Measurements from ENCODE around the gene FGD4.

DNA sequence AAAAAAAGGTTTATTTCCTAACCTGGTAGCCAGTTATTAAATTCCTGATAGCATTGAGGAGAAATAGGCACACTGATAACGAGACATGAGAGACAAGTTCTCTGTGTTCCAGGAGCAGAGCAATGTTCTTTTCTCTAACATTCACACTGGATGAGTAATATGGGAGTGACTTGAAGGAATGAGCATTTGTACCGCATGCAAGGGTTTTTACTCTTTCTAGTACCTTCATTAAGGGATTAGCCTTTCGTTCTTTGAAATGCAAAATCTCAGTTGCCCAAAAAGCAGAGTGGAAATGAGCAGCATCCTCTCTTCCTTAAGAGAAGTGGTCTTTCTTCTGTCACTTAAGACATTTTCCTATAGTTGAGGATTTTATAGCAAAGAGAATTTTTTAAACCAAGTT lies 54.7 kb downstream of the FGD4 start:
- TF ChIP-seq, protein P1, sequence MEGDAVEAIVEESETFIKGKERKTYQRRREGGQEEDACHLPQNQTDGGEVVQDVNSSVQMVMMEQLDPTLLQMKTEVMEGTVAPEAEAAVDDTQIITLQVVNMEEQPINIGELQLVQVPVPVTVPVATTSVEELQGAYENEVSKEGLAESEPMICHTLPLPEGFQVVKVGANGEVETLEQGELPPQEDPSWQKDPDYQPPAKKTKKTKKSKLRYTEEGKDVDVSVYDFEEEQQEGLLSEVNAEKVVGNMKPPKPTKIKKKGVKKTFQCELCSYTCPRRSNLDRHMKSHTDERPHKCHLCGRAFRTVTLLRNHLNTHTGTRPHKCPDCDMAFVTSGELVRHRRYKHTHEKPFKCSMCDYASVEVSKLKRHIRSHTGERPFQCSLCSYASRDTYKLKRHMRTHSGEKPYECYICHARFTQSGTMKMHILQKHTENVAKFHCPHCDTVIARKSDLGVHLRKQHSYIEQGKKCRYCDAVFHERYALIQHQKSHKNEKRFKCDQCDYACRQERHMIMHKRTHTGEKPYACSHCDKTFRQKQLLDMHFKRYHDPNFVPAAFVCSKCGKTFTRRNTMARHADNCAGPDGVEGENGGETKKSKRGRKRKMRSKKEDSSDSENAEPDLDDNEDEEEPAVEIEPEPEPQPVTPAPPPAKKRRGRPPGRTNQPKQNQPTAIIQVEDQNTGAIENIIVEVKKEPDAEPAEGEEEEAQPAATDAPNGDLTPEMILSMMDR (IDR thresholded peaks at IDR 0.05), result no peak
- TF ChIP-seq POLR2A (IDR thresholded peaks at IDR 0.05; ENCODE audit: low read depth) (no peak), POLR2AphosphoS5 (IDR thresholded peaks at IDR 0.05) (peak in 1 of 2 donors; percentile 57)
